COR-L47 (cell line): ENCODE measurements around the gene OR4S2.

Source experiments
- DNase-seq: peaks from one replicate; lab custom pipeline; 2025; lab: John Stamatoyannopoulos, UW

Gene OR4S2

GRCh38 chr11:55648027-55648426, at the start of gene OR4S2:
OR4S2 (plus strand) TSS chr11:55648327; CDS start chr11:55650904, 2,577 bp downstream.
- no peak for DNase-seq

GRCh38 chr11:55607545-55607944, 40.6 kb upstream of the OR4S2 start, which contains the start of gene OR4C11:
OR4C11 (minus strand) TSS chr11:55607645; CDS start chr11:55604373, 3,272 bp downstream.
- DNase-seq, result no peak

- DNase-seq, result no peak
Observed at GRCh38 chr11:55624531-55624930, 23.6 kb upstream of the OR4S2 start.

- no peak for DNase-seq
Observed at GRCh38 chr11:55634813-55635212, 13.3 kb upstream of the OR4S2 start, which contains the start of gene OR4P4. OR4P4 (plus strand) TSS chr11:55635113.

GRCh38 chr11:55652560-55652959, 4.4 kb downstream of the OR4S2 start:
- no peak for DNase-seq

GRCh38 chr11:55655096-55655495, 7.0 kb downstream of the OR4S2 start:
- no peak for DNase-seq

- no peak for DNase-seq
Observed at GRCh38 chr11:55658031-55658573, 10.0 kb downstream of the OR4S2 start.

GRCh38 chr11:55658608-55659007, 10.5 kb downstream of the OR4S2 start:
- DNase-seq, result no peak

GRCh38 chr11:55661901-55662300, 13.8 kb downstream of the OR4S2 start, which contains the start of gene OR4C6:
OR4C6 (plus strand) TSS chr11:55662201; CDS start chr11:55665167, 2,966 bp downstream.
- DNase-seq, result no peak

GRCh38 chr11:55669376-55669775, 21.2 kb downstream of the OR4S2 start:
- no peak for DNase-seq

GRCh38 chr11:55673860-55674259, 25.7 kb downstream of the OR4S2 start:
- DNase-seq, result no peak

GRCh38 chr11:55697817-55698216, 49.7 kb downstream of the OR4S2 start:
- DNase-seq, result no peak

GRCh38 chr11:55701429-55701828, 53.3 kb downstream of the OR4S2 start:
- DNase-seq, result no peak
